ENCODE measurements around the gene TNFSF15.

DNA sequence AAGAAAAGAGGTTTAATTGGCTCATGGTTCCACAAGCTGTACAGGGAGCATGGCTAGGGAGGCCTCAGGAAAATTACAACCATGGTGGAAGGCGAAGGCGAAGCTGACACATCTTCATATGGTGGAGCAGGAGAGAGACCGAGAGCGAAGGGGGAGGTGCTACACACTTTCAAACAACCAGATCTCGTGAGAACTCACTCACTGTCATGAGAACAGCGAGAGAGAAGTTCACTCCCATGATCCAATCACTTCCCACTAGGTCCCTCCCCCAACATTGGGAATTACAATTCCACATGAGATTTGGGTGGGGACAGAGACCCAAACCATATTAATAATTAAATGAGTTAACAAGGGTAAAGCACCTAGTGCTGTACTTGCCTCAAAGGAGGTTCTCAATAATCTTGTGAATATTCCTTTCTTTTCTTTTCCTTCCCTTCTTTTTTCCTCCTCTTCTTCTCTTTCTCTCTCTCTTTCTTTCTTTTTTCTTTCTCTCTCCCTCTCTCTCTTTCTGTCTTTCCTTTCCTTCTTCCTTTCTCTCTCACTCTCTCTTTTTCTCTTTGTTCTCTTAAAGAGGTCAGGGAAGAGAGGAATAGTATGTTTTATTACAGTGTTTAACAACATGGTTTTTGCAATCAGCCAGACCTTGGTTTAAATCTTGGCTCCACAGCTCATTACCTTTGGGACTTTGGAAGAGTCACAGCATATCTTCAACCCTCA lies 29.0 kb downstream of the TNFSF15 start:
- TF ChIP-seq POLR2A (IDR thresholded peaks at IDR 0.05), result no peak
- TF ChIP-seq, protein P1, sequence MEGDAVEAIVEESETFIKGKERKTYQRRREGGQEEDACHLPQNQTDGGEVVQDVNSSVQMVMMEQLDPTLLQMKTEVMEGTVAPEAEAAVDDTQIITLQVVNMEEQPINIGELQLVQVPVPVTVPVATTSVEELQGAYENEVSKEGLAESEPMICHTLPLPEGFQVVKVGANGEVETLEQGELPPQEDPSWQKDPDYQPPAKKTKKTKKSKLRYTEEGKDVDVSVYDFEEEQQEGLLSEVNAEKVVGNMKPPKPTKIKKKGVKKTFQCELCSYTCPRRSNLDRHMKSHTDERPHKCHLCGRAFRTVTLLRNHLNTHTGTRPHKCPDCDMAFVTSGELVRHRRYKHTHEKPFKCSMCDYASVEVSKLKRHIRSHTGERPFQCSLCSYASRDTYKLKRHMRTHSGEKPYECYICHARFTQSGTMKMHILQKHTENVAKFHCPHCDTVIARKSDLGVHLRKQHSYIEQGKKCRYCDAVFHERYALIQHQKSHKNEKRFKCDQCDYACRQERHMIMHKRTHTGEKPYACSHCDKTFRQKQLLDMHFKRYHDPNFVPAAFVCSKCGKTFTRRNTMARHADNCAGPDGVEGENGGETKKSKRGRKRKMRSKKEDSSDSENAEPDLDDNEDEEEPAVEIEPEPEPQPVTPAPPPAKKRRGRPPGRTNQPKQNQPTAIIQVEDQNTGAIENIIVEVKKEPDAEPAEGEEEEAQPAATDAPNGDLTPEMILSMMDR (IDR thresholded peaks at IDR 0.05), result no peak

Data from esophagus squamous epithelium (tissue), 4 donors.